NB4 (cell line): ENCODE measurements around the gene SCAMP3.

Experiments used
- MYC ChIP-seq: IDR thresholded peaks from 2 replicates; pipeline ENCODE4 v1.6.1; 2011; ENCODE audit warnings: low read depth, low read length
- POLR2A ChIP-seq: IDR thresholded peaks from 2 replicates; pipeline ENCODE4 v1.6.1; 2011; ENCODE audit warnings: mild to moderate bottlenecking; ENCODE audit not compliant: insufficient read length; ENCODE audit errors: extremely low read depth
- TF ChIP-seq, protein P1 (sequence below): IDR thresholded peaks from one replicate; pipeline ENCODE4 v1.5.1; 2012; ENCODE audit warnings: low read depth, low read length

DNA sequence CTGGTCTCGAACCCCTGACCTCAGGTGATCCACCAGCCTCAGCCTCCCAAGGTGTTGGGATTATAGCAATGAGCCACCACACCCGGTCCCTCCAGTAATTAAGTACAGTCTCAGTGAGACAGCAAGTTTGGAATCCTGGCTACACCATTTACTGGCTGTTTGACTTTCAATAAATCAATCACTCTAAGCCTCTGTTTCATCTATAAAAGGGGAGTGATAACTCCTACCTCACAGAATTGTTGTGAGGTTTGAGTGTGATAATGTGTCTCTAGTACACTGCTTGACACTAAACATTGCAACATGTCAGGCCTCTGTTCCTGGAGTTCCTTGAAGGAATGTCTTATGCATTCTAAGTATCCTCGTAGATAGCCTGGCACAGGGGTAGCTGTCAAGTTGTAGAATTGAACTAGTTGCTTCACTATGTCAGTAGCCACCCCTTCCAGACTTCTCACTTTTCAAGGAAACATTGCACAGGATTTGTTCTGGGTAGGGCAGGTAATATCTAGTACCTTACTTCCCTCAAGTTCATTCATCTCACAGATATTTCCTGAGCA lies 19.3 kb downstream of the SCAMP3 start:
- TF ChIP-seq, protein P1, sequence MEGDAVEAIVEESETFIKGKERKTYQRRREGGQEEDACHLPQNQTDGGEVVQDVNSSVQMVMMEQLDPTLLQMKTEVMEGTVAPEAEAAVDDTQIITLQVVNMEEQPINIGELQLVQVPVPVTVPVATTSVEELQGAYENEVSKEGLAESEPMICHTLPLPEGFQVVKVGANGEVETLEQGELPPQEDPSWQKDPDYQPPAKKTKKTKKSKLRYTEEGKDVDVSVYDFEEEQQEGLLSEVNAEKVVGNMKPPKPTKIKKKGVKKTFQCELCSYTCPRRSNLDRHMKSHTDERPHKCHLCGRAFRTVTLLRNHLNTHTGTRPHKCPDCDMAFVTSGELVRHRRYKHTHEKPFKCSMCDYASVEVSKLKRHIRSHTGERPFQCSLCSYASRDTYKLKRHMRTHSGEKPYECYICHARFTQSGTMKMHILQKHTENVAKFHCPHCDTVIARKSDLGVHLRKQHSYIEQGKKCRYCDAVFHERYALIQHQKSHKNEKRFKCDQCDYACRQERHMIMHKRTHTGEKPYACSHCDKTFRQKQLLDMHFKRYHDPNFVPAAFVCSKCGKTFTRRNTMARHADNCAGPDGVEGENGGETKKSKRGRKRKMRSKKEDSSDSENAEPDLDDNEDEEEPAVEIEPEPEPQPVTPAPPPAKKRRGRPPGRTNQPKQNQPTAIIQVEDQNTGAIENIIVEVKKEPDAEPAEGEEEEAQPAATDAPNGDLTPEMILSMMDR, result no peak
- no peak for TF ChIP-seq POLR2A
- TF ChIP-seq MYC, result no peak
